HepG2 (cell line): ENCODE results near the gene LYZL2. TPM values are rescaled to one million over a fixed set of nuclear protein-coding genes. Genes with fewer than 3 reads are reported as not detected.
"Not testable (repeated sequence)": the region's sequence is repeated elsewhere in the genome, so short reads cannot be mapped to it uniquely, and the experiment has no call there.

ENCODE experiments used
- ATAC-seq: fragments of 200-7000 bp; cut with Tn5 transposase; 3 replicates; pipeline ENCODE4 v1.9.1; 2020; ENCODE audit warnings: mild to moderate bottlenecking, moderate library complexity
- BruUV-seq: library from RNA; stranded (reverse); fragments of 400-500 nt; replicated peaks from 2 replicates; lab custom pipeline; 2021; lab: Mats Ljungman, UMichigan
- CTCF ChIA-PET: fragments of 300-600 bp; formaldehyde crosslinking; extraction: SDS; loops from one replicate; lab custom pipeline; 2021; ENCODE audit warnings: low total read pairs, inconsistent platforms, low intra/inter-chr PET ratio; lab: Yijun Ruan, JAX
- POLR2A ChIA-PET: fragments of 350-600 bp; sonication (Branson Sonifier 250); formaldehyde crosslinking; loops from one replicate; lab custom pipeline; 2020; ENCODE audit warnings: antibody characterized with exemption, inconsistent platforms; lab: Yijun Ruan, JAX
- DNase-seq: peaks from one replicate; pipeline ENCODE4 v3.0.0-alpha.2; 2015; ENCODE audit warnings: low spot score
- FAIRE-seq: peaks from 3 replicates; lab custom pipeline; 2011; peaks lifted over from hg19 to GRCh38; lab: Jason Lieb, UNC
- H2AFZ ChIP-seq: one replicate; pipeline ENCODE4 v1.6.1; 2011; ENCODE audit warnings: low read length, inconsistent platforms
- H3K27ac ChIP-seq: fragments of 300-600 bp; 3 replicates; pipeline ENCODE4 v1.8.0; 2011; ENCODE audit warnings: mixed run types, mild to moderate bottlenecking, mixed read lengths, low read length, inconsistent platforms; ENCODE audit not compliant: insufficient read depth; ENCODE audit errors: extremely low read length
- H3K27me3 ChIP-seq, 2 experiments: fragments of 200-600 bp in 1 of 2; 2 replicates in 1 of 2; 3 replicates in 1 of 2; pipeline versions ENCODE4 v1.6.0 to v1.8.0; 2011; ENCODE audit warnings: low read length in 2 of 2, mild to moderate bottlenecking in 2 of 2, moderate library complexity in 2 of 2, inconsistent platforms in 1 of 2; ENCODE audit not compliant: insufficient read depth in 2 of 2, control insufficient read depth in 1 of 2
- H3K36me3 ChIP-seq, 2 experiments: fragments of 200-600 bp in 1 of 2; replicated peaks in 1 of 2; 2 replicates in 1 of 2; 3 replicates in 1 of 2; pipeline versions ENCODE4 v1.5.1 to v1.8.0; 2011; ENCODE audit warnings: low read length in 2 of 2, inconsistent platforms in 1 of 2; ENCODE audit not compliant: insufficient read depth in 2 of 2, control insufficient read depth in 1 of 2
- H3K4me1 ChIP-seq: 2 replicates; pipeline ENCODE4 v1.5.1; 2012; ENCODE audit warnings: low read length, inconsistent platforms; ENCODE audit not compliant: insufficient read depth
- H3K4me2 ChIP-seq: 2 replicates; pipeline ENCODE4 v1.6.0; 2011; ENCODE audit warnings: low read depth, low read length, inconsistent platforms
- H3K4me3 ChIP-seq, 3 experiments: fragments of 200-600 bp in 1 of 3; sonication (generic), shearing (Covaris generic) in 1 of 3; replicated peaks in 1 of 3; 2 replicates each; pipeline ENCODE4 v1.5.1; 2011 to 2016; ENCODE audit warnings: low read length in 3 of 3, inconsistent platforms in 2 of 3, low read depth in 2 of 3, mild to moderate bottlenecking in 2 of 3, control low read depth in 1 of 3, mixed read lengths in 1 of 3; ENCODE audit not compliant: insufficient read depth in 1 of 3
- H3K79me2 ChIP-seq: one replicate; pipeline ENCODE4 v1.6.1; 2011; ENCODE audit warnings: low read length, inconsistent platforms; ENCODE audit not compliant: insufficient read depth
- H3K9ac ChIP-seq: 2 replicates; pipeline ENCODE4 v1.6.0; 2011; ENCODE audit warnings: mild to moderate bottlenecking, low read depth, low read length, inconsistent platforms; ENCODE audit not compliant: insufficient read depth
- H3K9me3 ChIP-seq: 2 replicates; pipeline ENCODE4 v1.5.1; 2012; ENCODE audit warnings: mild to moderate bottlenecking, low read length
- H4K20me1 ChIP-seq: 2 replicates; pipeline ENCODE4 v1.6.0; 2011; ENCODE audit warnings: inconsistent platforms, mild to moderate bottlenecking, low read length, moderate library complexity; ENCODE audit not compliant: insufficient read depth
- MLLT10 ChIP-seq: sonication (generic); formaldehyde crosslinking; IDR thresholded peaks from 2 replicates; pipeline ENCODE4 v1.4.0; 2020; ENCODE audit warnings: missing genetic modification reagents
- PAX8 ChIP-seq: sonication (generic); formaldehyde crosslinking; IDR thresholded peaks from 2 replicates; pipeline ENCODE4 v1.8.0; 2022; ENCODE audit warnings: mild to moderate bottlenecking, missing genetic modification reagents, borderline replicate concordance
- TRIM24 ChIP-seq: sonication (generic); formaldehyde crosslinking; IDR thresholded peaks from 2 replicates; pipeline ENCODE4 v1.8.0; 2022; ENCODE audit warnings: mild to moderate bottlenecking, missing genetic modification reagents
- ZNF883 ChIP-seq: sonication (generic); formaldehyde crosslinking; IDR thresholded peaks from 2 replicates; pipeline ENCODE4 v1.5.1; 2020; ENCODE audit warnings: mild to moderate bottlenecking, missing genetic modification reagents; ENCODE audit errors: not compliant biosample characterization
- WGBS: methylation state at CpG from one replicate; pipeline ENCODE4 v1.1.6; 2017; ENCODE audit warnings: low lambda C conversion rate; 5-methylcytosine and 5-hydroxymethylcytosine counted together
- in situ Hi-C: cut with HindIII; loops from 2 replicates; pipeline ENCODE4 v1.10.0; 2017; ENCODE audit warnings: low pct_unique_long_range_greater_than_20kb; ENCODE audit not compliant: extremely low pct_ligation_motif_present
- intact Hi-C: fragments of 100-400 bp; cut with micrococcal nuclease; formaldehyde crosslinking; loops from one replicate; pipeline ENCODE4 v1.10.0; 2022; ENCODE audit not compliant: unreplicated experiment
- polyA plus RNA-seq, 8 experiments: library from polyadenylated mRNA; depleted of rRNA in 3 of 8; stranded (reverse) in 7 of 8; unstranded in 1 of 8; fragments of >200 nt; fragmentation: Illumina TruSeq in 4 of 8; extraction: Trizol in 4 of 8; gene quantifications; 2 replicates each; pipeline versions ENCODE4 v1.2.1 to v1.2.3, GENCODE V29; 2011 to 2016; ENCODE audit warnings: low read depth in 4 of 8, missing spikeins in 1 of 8, mixed read lengths in 1 of 8; ENCODE audit not compliant: insufficient read depth in 1 of 8
- total RNA-seq, 5 experiments: library from RNA; depleted of rRNA; stranded (reverse); fragments of >200 nt; fragmentation: Illumina TruSeq; extraction: Trizol; gene quantifications; 2 replicates each; pipeline ENCODE4 v1.2.3, GENCODE V29; 2016; ENCODE audit warnings: low read depth in 1 of 5
- TF ChIP-seq, protein P1 (sequence below): sonication (generic); formaldehyde crosslinking; IDR thresholded peaks from 2 replicates; pipeline ENCODE4 v1.5.0; 2020; ENCODE audit warnings: mild to moderate bottlenecking, missing genetic modification reagents

The LYZL2 gene
- total and polyA plus RNA-seq, 2 of the 13 experiments (the other 11 are each of a cell fraction or from before 2014, with no cell fraction given): 0.20 to 0.63 TPM

DNA sequence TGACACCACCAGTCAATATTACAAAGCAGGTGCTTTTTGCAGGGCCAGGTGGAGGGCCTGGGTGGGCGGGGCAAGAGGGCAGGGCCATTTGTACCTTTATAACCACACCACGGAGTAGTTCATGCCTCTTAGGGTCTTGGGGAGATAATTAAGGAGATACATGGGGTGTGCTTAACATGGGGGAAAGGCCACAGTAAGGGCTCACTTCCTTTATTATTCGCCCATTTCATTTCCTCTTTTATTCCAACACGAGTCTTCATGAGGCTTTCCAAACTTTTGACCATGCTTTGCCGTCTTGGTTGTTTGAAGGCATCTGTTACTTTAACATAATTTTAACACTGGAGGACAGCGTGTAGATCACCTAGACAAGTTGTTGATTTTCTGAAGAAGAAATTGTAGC is 33.3 kb upstream of the LYZL2 start (continued):
- TF ChIP-seq, protein P1, sequence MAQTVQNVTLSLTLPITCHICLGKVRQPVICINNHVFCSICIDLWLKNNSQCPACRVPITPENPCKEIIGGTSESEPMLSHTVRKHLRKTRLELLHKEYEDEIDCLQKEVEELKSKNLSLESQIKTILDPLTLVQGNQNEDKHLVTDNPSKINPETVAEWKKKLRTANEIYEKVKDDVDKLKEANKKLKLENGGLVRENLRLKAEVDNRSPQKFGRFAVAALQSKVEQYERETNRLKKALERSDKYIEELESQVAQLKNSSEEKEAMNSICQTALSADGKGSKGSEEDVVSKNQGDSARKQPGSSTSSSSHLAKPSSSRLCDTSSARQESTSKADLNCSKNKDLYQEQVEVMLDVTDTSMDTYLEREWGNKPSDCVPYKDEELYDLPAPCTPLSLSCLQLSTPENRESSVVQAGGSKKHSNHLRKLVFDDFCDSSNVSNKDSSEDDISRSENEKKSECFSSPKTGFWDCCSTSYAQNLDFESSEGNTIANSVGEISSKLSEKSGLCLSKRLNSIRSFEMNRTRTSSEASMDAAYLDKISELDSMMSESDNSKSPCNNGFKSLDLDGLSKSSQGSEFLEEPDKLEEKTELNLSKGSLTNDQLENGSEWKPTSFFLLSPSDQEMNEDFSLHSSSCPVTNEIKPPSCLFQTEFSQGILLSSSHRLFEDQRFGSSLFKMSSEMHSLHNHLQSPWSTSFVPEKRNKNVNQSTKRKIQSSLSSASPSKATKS (CRISPR knock-in tag): no peak
- no peak for TF ChIP-seq PAX8
- TF ChIP-seq MLLT10 (CRISPR knock-in tag): no peak
- no peak for TF ChIP-seq TRIM24 (CRISPR knock-in tag)
- TF ChIP-seq ZNF883: no peak

DNA sequence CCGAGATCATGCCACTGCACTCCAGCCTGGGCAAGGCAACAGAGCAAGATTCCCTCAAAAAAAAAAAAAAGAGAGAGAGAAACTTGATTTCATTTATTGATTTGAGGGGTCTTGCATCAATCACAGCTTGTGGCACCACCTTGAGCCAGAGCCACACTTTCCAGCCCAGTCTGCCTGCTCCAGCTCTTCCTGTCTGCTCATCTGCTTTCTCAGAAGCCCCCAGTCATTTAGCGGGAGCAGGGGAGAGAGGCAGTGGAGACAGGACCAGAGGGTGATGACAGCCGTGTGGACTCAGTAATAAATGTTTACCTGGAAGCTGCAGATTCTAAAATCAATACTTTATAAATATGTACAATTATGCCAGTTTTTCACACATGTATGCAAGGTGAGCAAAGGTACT is 30.8 kb upstream of the LYZL2 start:
- 38% methylated on average over 3 of the region's 3 CpGs for WGBS
- DNase-seq, BruUV-seq, ATAC-seq, H3K27ac ChIP-seq, H3K4me3 ChIP-seq, H3K36me3 ChIP-seq, POLR2A ChIA-PET, H3K4me2 ChIP-seq, H3K9ac ChIP-seq, H3K79me2 ChIP-seq, H3K4me1 ChIP-seq, H2AFZ ChIP-seq, CTCF ChIA-PET, intact Hi-C loops, in situ Hi-C loops, H4K20me1 ChIP-seq, FAIRE-seq, H3K9me3 ChIP-seq: not testable (repeated sequence)
- H3K27me3 ChIP-seq: peaks cover 2 to 18% of the 10 kb centered on the region in 2 experiments; a peak in 3 of 5 replicates
